HEK293 (cell line): ENCODE results near the gene ASTN2.
"Not testable (repeated sequence)": the region's sequence is repeated elsewhere in the genome, so short reads cannot be mapped to it uniquely, and the experiment has no call there.

Experiments
- CTCF ChIA-PET: fragments of 350-600 bp; formaldehyde crosslinking; extraction: SDS; loops from one replicate; lab custom pipeline; 2021; ENCODE audit warnings: antibody characterized with exemption; lab: Yijun Ruan, JAX
- POLR2A ChIA-PET: fragments of 300-600 bp; formaldehyde crosslinking; extraction: SDS; loops from one replicate; lab custom pipeline; 2020; ENCODE audit warnings: antibody characterized with exemption, inconsistent platforms; lab: Yijun Ruan, JAX
- H3K27ac ChIP-seq: fragments of 200-500 bp; sonication (Bioruptor generic); 2 replicates; pipeline ENCODE4 v1.5.1; 2014; ENCODE audit warnings: low read depth, low read length, control low read depth, inconsistent platforms; ENCODE audit errors: extremely low read depth
- H3K36me3 ChIP-seq, 2 experiments: fragments of 200-500 bp in 1 of 2; sonication (Bioruptor generic) in 1 of 2; 1 replicate in 1 of 2; 2 replicates in 1 of 2; pipeline ENCODE4 v1.5.1; 2014 to 2017; ENCODE audit warnings: inconsistent platforms in 2 of 2, low read length in 2 of 2; ENCODE audit not compliant: control insufficient read depth in 2 of 2, insufficient read depth in 1 of 2
- H3K4me1 ChIP-seq: fragments of 200-500 bp; sonication (Bioruptor generic); 2 replicates; pipeline ENCODE4 v1.5.1; 2014; ENCODE audit warnings: mild to moderate bottlenecking, low read length, inconsistent platforms; ENCODE audit not compliant: control insufficient read depth, insufficient read depth
- H3K4me3 ChIP-seq: 2 replicates; pipeline ENCODE4 v1.5.1; 2011; ENCODE audit warnings: low read depth, mild to moderate bottlenecking, control low read depth, low read length, moderate library complexity
- H3K9me3 ChIP-seq: fragments of 200-500 bp; sonication (Bioruptor generic); 2 replicates; pipeline ENCODE4 v1.5.1; 2014; ENCODE audit warnings: low read depth, low read length, inconsistent platforms; ENCODE audit not compliant: control insufficient read depth, insufficient read depth
- BCL11A ChIP-seq: fragments of 450-650 bp; formaldehyde crosslinking; IDR thresholded peaks from 2 replicates; pipeline ENCODE4 v1.5.1; 2016; ENCODE audit warnings: low read depth, missing biosample characterization, missing genetic modification characterization
- GLIS1 ChIP-seq: fragments of 450-650 bp; formaldehyde crosslinking; IDR thresholded peaks from 2 replicates; pipeline ENCODE4 v1.5.1; 2016; ENCODE audit warnings: missing biosample characterization, missing genetic modification characterization
- HOXC10 ChIP-seq: sonication (generic); formaldehyde crosslinking; IDR thresholded peaks from 2 replicates; pipeline ENCODE4 v1.8.1; 2023; ENCODE audit warnings: mild to moderate bottlenecking, missing genetic modification reagents
- HOXD13 ChIP-seq: sonication (generic); formaldehyde crosslinking; IDR thresholded peaks from 2 replicates; pipeline ENCODE4 v1.8.0; 2022; ENCODE audit warnings: missing genetic modification reagents, borderline replicate concordance
- PATZ1 ChIP-seq: fragments of 450-650 bp; formaldehyde crosslinking; IDR thresholded peaks from 2 replicates; pipeline ENCODE4 v1.5.1; 2016; ENCODE audit warnings: missing biosample characterization, missing genetic modification characterization
- PRDM1 ChIP-seq: fragments of 450-650 bp; formaldehyde crosslinking; IDR thresholded peaks from 2 replicates; pipeline ENCODE4; 2016; ENCODE audit warnings: missing biosample characterization, missing genetic modification characterization
- SALL2 ChIP-seq: fragments of 450-650 bp; formaldehyde crosslinking; IDR thresholded peaks from 2 replicates; pipeline ENCODE4 v1.5.0; 2017; ENCODE audit warnings: missing biosample characterization, mild to moderate bottlenecking, missing genetic modification characterization, borderline replicate concordance
- SCRT2 ChIP-seq: fragments of 450-650 bp; formaldehyde crosslinking; IDR thresholded peaks from 2 replicates; pipeline ENCODE4 v1.5.1; 2016; ENCODE audit warnings: missing biosample characterization, missing genetic modification characterization
- SETDB1 ChIP-seq: IDR thresholded peaks from one replicate; pipeline ENCODE4 v1.6.1; 2017; ENCODE audit warnings: mild to moderate bottlenecking, low read length, moderate library complexity, mixed read lengths; ENCODE audit not compliant: insufficient read length
- SP2 ChIP-seq: fragments of 450-650 bp; formaldehyde crosslinking; IDR thresholded peaks from 2 replicates; pipeline ENCODE4 v1.5.1; 2016; ENCODE audit warnings: missing biosample characterization, missing genetic modification characterization
- YY1 ChIP-seq: fragments of 450-650 bp; formaldehyde crosslinking; IDR thresholded peaks from 2 replicates; pipeline ENCODE4 v1.5.1; 2018; ENCODE audit warnings: missing biosample characterization, missing genetic modification characterization
- YY2 ChIP-seq: fragments of 450-650 bp; formaldehyde crosslinking; IDR thresholded peaks from 2 replicates; pipeline ENCODE4 v1.5.1; 2016; ENCODE audit warnings: missing biosample characterization, missing genetic modification characterization
- ZBTB17 ChIP-seq: fragments of 450-650 bp; formaldehyde crosslinking; IDR thresholded peaks from 2 replicates; pipeline ENCODE4 v1.5.1; 2016; ENCODE audit warnings: missing biosample characterization, missing genetic modification characterization
- ZNF114 ChIP-seq: fragments of 450-650 bp; formaldehyde crosslinking; IDR thresholded peaks from 2 replicates; pipeline ENCODE4 v1.5.0; 2017; ENCODE audit warnings: missing biosample characterization, missing genetic modification characterization
- ZNF148 ChIP-seq: fragments of 450-650 bp; formaldehyde crosslinking; IDR thresholded peaks from 2 replicates; pipeline ENCODE4 v1.5.0; 2017; ENCODE audit warnings: missing biosample characterization, missing genetic modification characterization, borderline replicate concordance
- ZNF157 ChIP-seq: fragments of 450-650 bp; formaldehyde crosslinking; IDR thresholded peaks from 2 replicates; pipeline ENCODE4 v1.5.1; 2016; ENCODE audit warnings: missing biosample characterization, missing genetic modification characterization
- ZNF16 ChIP-seq: fragments of 450-650 bp; formaldehyde crosslinking; IDR thresholded peaks from 2 replicates; pipeline ENCODE4 v1.5.1; 2016; ENCODE audit warnings: low read depth, missing biosample characterization, missing genetic modification characterization
- ZNF2 ChIP-seq: fragments of 450-650 bp; formaldehyde crosslinking; IDR thresholded peaks from 2 replicates; pipeline ENCODE4 v1.5.1; 2016; ENCODE audit warnings: missing biosample characterization, missing genetic modification characterization
- ZNF341 ChIP-seq: fragments of 450-650 bp; formaldehyde crosslinking; IDR thresholded peaks from 2 replicates; pipeline ENCODE4; 2016; ENCODE audit warnings: low read depth, missing biosample characterization, missing genetic modification characterization
- ZNF391 ChIP-seq: fragments of 450-650 bp; formaldehyde crosslinking; IDR thresholded peaks from 2 replicates; pipeline ENCODE4 v1.5.1; 2016; ENCODE audit warnings: low read depth, missing biosample characterization, missing genetic modification characterization, borderline replicate concordance
- ZNF404 ChIP-seq: fragments of 450-650 bp; formaldehyde crosslinking; IDR thresholded peaks from 2 replicates; pipeline ENCODE4 v1.5.1; 2017; ENCODE audit warnings: missing biosample characterization, missing genetic modification characterization
- ZNF501 ChIP-seq: fragments of 450-650 bp; formaldehyde crosslinking; IDR thresholded peaks from 2 replicates; pipeline ENCODE4 v1.5.1; 2016; ENCODE audit warnings: missing biosample characterization, missing genetic modification characterization
- ZNF561 ChIP-seq: fragments of 450-650 bp; IDR thresholded peaks from 2 replicates; pipeline ENCODE4 v1.5.1; 2018; ENCODE audit warnings: missing biosample characterization, missing genetic modification characterization, borderline replicate concordance
- ZNF621 ChIP-seq: fragments of 450-650 bp; formaldehyde crosslinking; IDR thresholded peaks from 2 replicates; pipeline ENCODE4 v1.5.1; 2017; ENCODE audit warnings: missing biosample characterization, missing genetic modification characterization
- ZNF776 ChIP-seq: fragments of 450-650 bp; formaldehyde crosslinking; IDR thresholded peaks from 2 replicates; pipeline ENCODE4 v1.5.0; 2017; ENCODE audit warnings: missing biosample characterization, missing genetic modification characterization, borderline replicate concordance
- TF ChIP-seq, protein P1 (sequence below): fragments of 450-650 bp; formaldehyde crosslinking; IDR thresholded peaks from 2 replicates; pipeline ENCODE4 v1.5.1; 2016; ENCODE audit warnings: missing biosample characterization, missing genetic modification characterization

Gene ASTN2

GRCh38 chr9:116900543-116900942 is 514.3 kb downstream of the ASTN2 start:
- CTCF ChIA-PET, result interaction anchor here (1.2 kb wide), 1 partner anchor 13 kb away, joined by 4 read pairs; no protein-coding TSS in a partner anchor
- H3K4me1 ChIP-seq, result no peaks in the 10 kb centered on the region
- H3K27ac ChIP-seq, result no peak overlapping the region
- no peaks in the 10 kb centered on the region for H3K36me3 ChIP-seq
- no peaks in the 10 kb centered on the region for H3K9me3 ChIP-seq
- POLR2A ChIA-PET, result no interaction called here
- TF ChIP-seq PATZ1 (tag by site-specific recombination) (no peak), PRDM1 (tag by site-specific recombination) (no peak), ZNF114 (tag by site-specific recombination) (no peak), ZBTB17 (tag by site-specific recombination) (no peak), ZNF341 (tag by site-specific recombination) (no peak), ZNF404 (no peak), BCL11A (tag by site-specific recombination) (no peak), ZNF561 (tag by site-specific recombination) (no peak), ZNF148 (no peak), GLIS1 (tag by site-specific recombination) (no peak), ZNF621 (tag by site-specific recombination) (no peak)
- H3K4me3 ChIP-seq, result no peak overlapping the region

DNA sequence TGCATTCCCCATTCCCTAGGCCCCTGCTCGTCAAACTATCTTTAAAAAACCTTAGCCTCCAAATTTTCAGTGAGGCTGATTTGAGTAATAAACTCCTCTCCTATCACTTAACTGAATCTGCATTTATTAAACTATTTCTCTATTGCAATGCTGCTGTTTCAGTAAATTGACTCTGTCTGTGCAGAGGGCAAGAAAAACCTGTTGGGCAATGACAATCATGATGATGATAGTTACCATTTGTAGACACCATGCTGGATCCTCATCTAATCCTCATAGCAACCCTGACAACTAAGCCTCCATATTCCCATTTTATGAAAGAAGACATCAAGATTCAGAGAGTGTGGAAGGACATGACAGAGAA is 514.9 kb downstream of the ASTN2 start:
- Histone ChIP-seq H3K4me3 (no peak overlapping the region), H3K9me3 (no peaks in the 10 kb centered on the region), H3K27ac (no peak overlapping the region), H3K4me1 (no peaks in the 10 kb centered on the region), H3K36me3 (no peaks in the 10 kb centered on the region)
- ChIA-PET POLR2A (no interaction called here), CTCF (no interaction called here)
- peak; percentile 75 for TF ChIP-seq SETDB1
- no peak for TF ChIP-seq SCRT2

DNA sequence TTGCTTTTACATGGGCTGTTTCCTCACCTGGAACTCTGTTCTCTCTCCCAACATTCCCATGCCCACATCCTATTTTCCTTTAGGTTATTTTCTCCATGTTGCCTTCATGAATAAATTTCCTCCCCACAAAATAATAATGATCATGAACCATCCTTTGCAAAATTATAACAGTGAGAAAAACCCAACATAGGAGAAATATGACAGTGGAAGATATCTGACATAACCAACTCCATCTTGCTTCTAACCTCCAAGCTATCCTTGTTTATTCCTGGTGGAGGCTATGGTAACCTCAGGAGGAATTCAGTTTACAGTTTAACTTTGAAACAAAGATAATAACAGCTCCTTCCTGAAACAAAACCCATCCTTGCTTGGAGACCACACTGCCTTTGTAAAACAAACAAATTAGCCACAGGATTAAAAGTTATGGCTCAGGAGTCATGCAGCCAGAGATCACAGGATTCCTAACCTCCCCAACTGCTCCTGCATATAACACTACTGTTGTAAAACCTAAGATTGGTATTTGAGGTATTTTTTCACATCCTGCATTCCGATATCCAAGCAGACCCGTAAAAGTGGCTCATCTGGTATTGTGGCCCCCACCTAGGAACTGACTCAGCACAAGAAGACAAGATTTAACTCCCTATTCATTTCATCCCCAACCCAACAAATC is 515.4 kb downstream of the ASTN2 start:
- H3K4me3 ChIP-seq, result no peak overlapping the region
- H3K36me3 ChIP-seq, result no peaks in the 10 kb centered on the region
- no peak overlapping the region for H3K27ac ChIP-seq
- no peaks in the 10 kb centered on the region for H3K9me3 ChIP-seq
- ChIA-PET CTCF (no interaction called here), POLR2A (no interaction called here)
- no peaks in the 10 kb centered on the region for H3K4me1 ChIP-seq
- no peak for TF ChIP-seq ZNF2 (tag by site-specific recombination)
- TF ChIP-seq ZNF157 (tag by site-specific recombination), result no peak
- no peak for TF ChIP-seq HOXD13 (CRISPR knock-in tag)
- TF ChIP-seq SP2 (tag by site-specific recombination), result no peak
- no peak for TF ChIP-seq PRDM1 (tag by site-specific recombination)
- TF ChIP-seq, protein P1, sequence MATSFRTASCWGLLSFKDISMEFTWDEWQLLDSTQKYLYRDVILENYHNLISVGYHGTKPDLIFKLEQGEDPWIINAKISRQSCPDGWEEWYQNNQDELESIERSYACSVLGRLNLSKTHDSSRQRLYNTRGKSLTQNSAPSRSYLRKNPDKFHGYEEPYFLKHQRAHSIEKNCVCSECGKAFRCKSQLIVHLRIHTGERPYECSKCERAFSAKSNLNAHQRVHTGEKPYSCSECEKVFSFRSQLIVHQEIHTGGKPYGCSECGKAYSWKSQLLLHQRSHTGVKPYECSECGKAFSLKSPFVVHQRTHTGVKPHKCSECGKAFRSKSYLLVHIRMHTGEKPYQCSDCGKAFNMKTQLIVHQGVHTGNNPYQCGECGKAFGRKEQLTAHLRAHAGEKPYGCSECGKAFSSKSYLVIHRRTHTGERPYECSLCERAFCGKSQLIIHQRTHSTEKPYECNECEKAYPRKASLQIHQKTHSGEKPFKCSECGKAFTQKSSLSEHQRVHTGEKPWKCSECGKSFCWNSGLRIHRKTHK, result no peak
- no peak for TF ChIP-seq SALL2 (tag by site-specific recombination)
- no peak for TF ChIP-seq ZNF391
- TF ChIP-seq HOXC10 (CRISPR knock-in tag), result no peak
- TF ChIP-seq ZNF501 (tag by site-specific recombination), result no peak
- no peak for TF ChIP-seq YY1 (tag by site-specific recombination)
- no peak for TF ChIP-seq ZNF16 (tag by site-specific recombination)
- no peak for TF ChIP-seq YY2 (tag by site-specific recombination)
- no peak for TF ChIP-seq ZNF776 (tag by site-specific recombination)

GRCh38 chr9:116898131-116898530 is 516.7 kb downstream of the ASTN2 start:
- not testable (repeated sequence) for H3K36me3 ChIP-seq, H3K4me3 ChIP-seq, H3K9me3 ChIP-seq, H3K4me1 ChIP-seq, H3K27ac ChIP-seq
- ChIA-PET POLR2A (interaction anchor here (0.5 kb wide), 1 partner anchor 19 kb away, joined by 3 read pairs; no protein-coding TSS in a partner anchor), CTCF (interaction anchor here (0.6 kb wide), 1 partner anchor 18 kb away, joined by 3 read pairs; no protein-coding TSS in a partner anchor)
